Right lobe of liver (tissue), 6 donors: ENCODE measurements around the gene RPA1. TPM values are rescaled to one million over a fixed set of nuclear protein-coding genes. Genes with fewer than 3 reads are reported as not detected.

Source experiments
- ATAC-seq, 4 donors: fragments of 200-7000 bp; cut with Tn5 transposase; one replicate each; pipeline ENCODE4 v1.9.1; 2020; ENCODE audit warnings: mild to moderate bottlenecking in 4 of 4, moderate library complexity in 4 of 4
- DNase-seq, 3 donors: peaks; one replicate each; pipeline ENCODE4 v3.0.0-alpha.2; 2020
- H3K27ac ChIP-seq, 3 donors: fragments of 200-600 bp; one replicate each; pipeline ENCODE4 v1.8.0; 2022
- H3K27me3 ChIP-seq, 2 donors: fragments of 200-600 bp; one replicate each; pipeline ENCODE4 v1.8.0; 2022
- H3K36me3 ChIP-seq, 4 donors: fragments of 200-600 bp; sonication (generic) in 1 of 4; one replicate each; pipeline versions ENCODE4 v1.5.1 to v1.8.0; 2017 to 2022; ENCODE audit warnings: control low read depth in 1 of 4
- H3K4me1 ChIP-seq, 4 donors: fragments of 200-600 bp; sonication (generic) in 1 of 4; one replicate each; pipeline versions ENCODE4 v1.5.1 to v1.8.0; 2017 to 2022; ENCODE audit warnings: control low read depth in 1 of 4
- H3K4me3 ChIP-seq, 3 donors: fragments of 200-600 bp; one replicate each; pipeline ENCODE4 v1.8.0; 2022
- H3K9me3 ChIP-seq, 4 donors: fragments of 200-600 bp; sonication (generic) in 1 of 4; one replicate each; pipeline versions ENCODE4 v1.5.1 to v1.8.0; 2017 to 2022; ENCODE audit warnings: control low read depth in 1 of 4
- CTCF ChIP-seq, 4 donors: fragments of 200-600 bp in 3 of 4; fragments of 450-650 bp in 1 of 4; IDR thresholded peaks; one replicate each; pipeline versions ENCODE4 v1.5.1 to v1.8.0; 2016 to 2022; ENCODE audit warnings: antibody characterized with exemption in 4 of 4, mild to moderate bottlenecking in 2 of 4
- POLR2A ChIP-seq: fragments of 450-650 bp; IDR thresholded peaks from one replicate; pipeline ENCODE4 v1.6.1; 2017; ENCODE audit warnings: antibody characterized with exemption, mild to moderate bottlenecking
- WGBS: methylation state at CpG from one replicate; pipeline ENCODE4 v1.1.6; 2018; ENCODE audit warnings: low coverage, low lambda C conversion rate; ENCODE audit not compliant: insufficient coverage; ENCODE audit errors: missing lambda C conversion rate; 5-methylcytosine and 5-hydroxymethylcytosine counted together
- intact Hi-C, 2 donors: fragments of 100-400 bp; cut with DNase I; formaldehyde crosslinking; loops; one replicate each; pipeline versions ENCODE4 v1.11.2 to v1.14.1; 2022
- total RNA-seq, 6 experiments: library from RNA; depleted of rRNA in 2 of 6; stranded (reverse); fragments of >200 nt in 2 of 6; fragmentation: NEBNext Ultra II Directional in 3 of 6; extraction: Animal tissue kit (Norgen Biotek cat#: 25700) in 3 of 6; gene quantifications; one replicate each; pipeline versions ENCODE4 v1.1.0 to v1.2.4, GENCODE V29; 2016 to 2023
- donor health status: DM: no; HTN: yes; CAD: no.
- donor health status: DM: no; HTN: no; CAD: no.
- donor health status: DM: no; HTN: no; CAD: no.
- donor health status: DM: no; HTN: yes; CAD: no.
- donor health status: DM: no; HTN: yes; CAD: no.

Gene RPA1
- total RNA-seq, 6 experiments from 2014 or later: 10.9 to 35.5 (median 29.2) TPM

DNA sequence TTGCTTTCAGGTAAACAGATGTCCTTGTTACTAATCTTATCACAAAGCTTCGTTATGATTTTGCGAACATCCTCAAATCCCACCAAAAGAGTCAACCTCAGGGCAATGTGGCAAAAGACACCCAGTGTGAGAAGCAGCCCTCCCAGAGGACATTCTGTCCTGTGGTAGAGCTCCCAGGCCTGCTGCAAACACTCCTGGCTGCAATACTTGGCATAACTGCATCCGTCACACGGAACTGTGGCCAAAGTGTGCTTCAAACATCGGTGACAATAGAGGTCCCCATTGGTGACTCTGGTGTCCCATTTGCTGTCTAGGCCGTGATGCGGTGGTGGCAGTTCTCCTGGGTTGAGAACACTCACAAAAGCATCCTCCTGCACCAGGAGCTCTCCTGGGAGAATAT lies 29.6 kb upstream of the RPA1 start:
- Histone ChIP-seq H3K36me3 (peaks cover 0 to 16% (median 0%) of the 10 kb centered on the region in 4 donors), H3K4me1 (peaks cover 0 to 22% (median 2%) of the 10 kb centered on the region in 4 donors), H3K27me3 (no peaks in the 10 kb centered on the region), H3K4me3 (no peak overlapping the region), H3K27ac (no peak overlapping the region), H3K9me3 (no peaks in the 10 kb centered on the region)
- intact Hi-C loops: no loop called here
- WGBS: 86% methylated on average over 7 of the region's 7 CpGs
- DNase-seq (no peak), ATAC-seq (no peak)
- TF ChIP-seq CTCF (IDR thresholded peaks at IDR 0.05): no peak
- TF ChIP-seq POLR2A: no peak

DNA sequence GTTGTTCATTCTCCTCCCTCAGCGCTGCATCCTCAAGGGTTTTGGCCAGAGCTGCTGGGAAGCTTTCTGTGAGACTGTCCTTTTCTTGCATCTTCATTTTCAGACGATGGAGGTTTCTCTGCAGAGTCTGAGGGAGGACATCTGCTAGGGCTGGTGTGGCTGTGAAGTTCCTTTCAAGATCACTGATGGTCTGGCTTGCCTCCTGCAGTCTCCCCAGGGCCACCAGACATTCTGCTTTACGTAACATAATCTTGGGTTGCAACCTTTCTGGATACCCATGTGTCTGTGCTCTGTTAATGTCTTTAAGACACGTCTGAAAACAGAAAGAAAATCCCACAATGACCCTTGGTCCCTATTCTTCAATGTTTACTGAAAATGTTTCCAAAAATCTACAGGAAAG lies 29.1 kb upstream of the RPA1 start:
- no peak for DNase-seq

DNA sequence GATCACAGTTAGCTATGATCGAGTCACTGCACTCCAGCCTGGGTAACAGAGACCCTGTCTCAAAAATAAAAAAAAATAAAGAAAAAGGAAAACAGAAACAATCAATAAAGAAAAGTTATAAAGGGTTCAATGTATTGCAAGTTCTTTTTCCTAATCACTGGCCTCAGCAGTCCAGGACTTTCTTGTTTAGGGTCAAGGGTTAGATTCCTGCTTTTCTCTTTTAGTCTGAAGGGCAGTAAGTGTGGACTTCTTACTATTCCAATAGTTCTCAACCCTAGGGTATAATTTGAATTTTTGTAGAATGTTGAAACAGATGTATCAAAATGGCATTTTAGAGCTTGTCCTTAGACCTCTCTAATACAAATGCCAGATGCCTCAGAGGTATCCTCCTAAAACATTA lies 27.4 kb upstream of the RPA1 start:
- ATAC-seq (peak in 3 of 4 donors; percentile 34 to 66 (median 37)), DNase-seq (no peak)
- H3K4me3 ChIP-seq: no peak overlapping the region
- no peaks in the 10 kb centered on the region for H3K27me3 ChIP-seq
- no peak for TF ChIP-seq POLR2A
- peaks cover 0 to 22% (median 2%) of the 10 kb centered on the region in 4 donors for H3K4me1 ChIP-seq
- 70% methylated on average over 1 of the region's 1 CpG for WGBS
- H3K27ac ChIP-seq: peak overlapping the region in 1 of 3 donors; percentile 45
- no peaks in the 10 kb centered on the region for H3K9me3 ChIP-seq
- peaks cover 0 to 16% (median 0%) of the 10 kb centered on the region in 4 donors for H3K36me3 ChIP-seq
- intact Hi-C loops: no loop called here

More for the DNA sequence above, 29.1 kb upstream of the RPA1 start:
- TF ChIP-seq POLR2A (no peak), CTCF (IDR thresholded peaks at IDR 0.05) (no peak)
- Histone ChIP-seq H3K27ac (no peak overlapping the region), H3K9me3 (no peaks in the 10 kb centered on the region), H3K27me3 (no peaks in the 10 kb centered on the region), H3K4me1 (peaks cover 0 to 22% (median 2%) of the 10 kb centered on the region in 4 donors), H3K36me3 (peaks cover 0 to 16% (median 0%) of the 10 kb centered on the region in 4 donors), H3K4me3 (no peak overlapping the region)
- ATAC-seq: no peak
- intact Hi-C loops: no loop called here
- WGBS: 68% methylated on average over 3 of the region's 4 CpGs

DNA sequence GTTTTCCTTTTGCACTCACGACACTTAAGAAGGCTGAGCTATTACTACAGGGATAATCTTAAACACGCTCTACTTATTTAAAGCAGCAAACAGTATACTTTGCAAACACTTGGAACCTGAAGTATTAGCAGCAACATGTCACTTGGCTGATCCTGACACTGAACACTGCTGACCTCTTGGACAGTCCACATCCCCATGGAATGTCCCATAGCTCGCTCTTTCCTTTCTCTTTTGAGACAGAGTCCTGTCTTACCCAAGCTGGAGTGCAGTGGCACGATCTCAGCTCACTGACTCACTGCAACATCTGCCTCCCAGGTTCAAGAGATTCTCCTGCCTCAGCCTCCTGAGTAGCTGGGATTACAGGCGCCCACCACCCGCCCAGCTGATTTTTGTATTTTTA lies 26.5 kb upstream of the RPA1 start:
- Histone ChIP-seq H3K9me3 (no peaks in the 10 kb centered on the region), H3K4me3 (no peak overlapping the region), H3K36me3 (peaks cover 0 to 16% (median 0%) of the 10 kb centered on the region in 4 donors), H3K4me1 (peaks cover 0 to 21% (median 0%) of the 10 kb centered on the region in 4 donors), H3K27ac (no peak overlapping the region), H3K27me3 (no peaks in the 10 kb centered on the region)
- TF ChIP-seq CTCF (IDR thresholded peaks at IDR 0.05) (no peak), POLR2A (no peak)
- WGBS: 24% methylated on average over 3 of the region's 6 CpGs
- ATAC-seq: peak; percentile 47 to 80 (median 71)
- intact Hi-C loops: no loop called here
- no peak for DNase-seq

DNA sequence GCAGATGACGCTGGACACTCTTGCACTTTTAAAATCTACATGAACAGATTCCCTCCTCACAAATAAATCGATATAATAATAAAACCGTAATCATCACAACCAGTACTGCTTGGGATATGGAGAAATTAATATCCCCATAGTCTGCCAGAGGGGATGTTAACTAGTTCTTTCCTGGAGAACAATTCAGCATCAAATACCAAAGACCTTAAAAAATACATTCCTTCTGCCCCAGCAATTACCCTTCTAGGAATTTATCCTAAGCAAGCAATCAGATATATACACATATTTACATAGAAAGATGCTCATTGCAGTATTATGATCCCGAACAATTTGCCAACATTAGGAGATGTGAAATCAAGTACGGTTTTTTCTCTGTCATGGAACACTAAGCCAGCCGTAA lies 21.9 kb upstream of the RPA1 start:
- intact Hi-C loops: no loop called here
- no peak for TF ChIP-seq CTCF (IDR thresholded peaks at IDR 0.05)
- no peak for TF ChIP-seq POLR2A

More for the DNA sequence above, 21.9 kb upstream of the RPA1 start:
- Histone ChIP-seq H3K27me3 (no peaks in the 10 kb centered on the region), H3K36me3 (peaks cover 0 to 7% (median 0%) of the 10 kb centered on the region in 4 donors), H3K4me1 (peaks cover 0 to 31% (median 9%) of the 10 kb centered on the region in 4 donors), H3K4me3 (no peak overlapping the region), H3K9me3 (no peaks in the 10 kb centered on the region), H3K27ac (no peak overlapping the region)
- WGBS: 94% methylated on average over 6 of the region's 6 CpGs
- ATAC-seq (no peak), DNase-seq (no peak)
